GM10847 (cell line): ENCODE data around the gene ZNF778.

Source experiments
- POLR2A ChIP-seq: IDR thresholded peaks from 2 replicates; pipeline ENCODE4 v1.6.1; 2011; ENCODE audit not compliant: insufficient read length; ENCODE audit errors: extremely low read depth

Gene ZNF778

DNA sequence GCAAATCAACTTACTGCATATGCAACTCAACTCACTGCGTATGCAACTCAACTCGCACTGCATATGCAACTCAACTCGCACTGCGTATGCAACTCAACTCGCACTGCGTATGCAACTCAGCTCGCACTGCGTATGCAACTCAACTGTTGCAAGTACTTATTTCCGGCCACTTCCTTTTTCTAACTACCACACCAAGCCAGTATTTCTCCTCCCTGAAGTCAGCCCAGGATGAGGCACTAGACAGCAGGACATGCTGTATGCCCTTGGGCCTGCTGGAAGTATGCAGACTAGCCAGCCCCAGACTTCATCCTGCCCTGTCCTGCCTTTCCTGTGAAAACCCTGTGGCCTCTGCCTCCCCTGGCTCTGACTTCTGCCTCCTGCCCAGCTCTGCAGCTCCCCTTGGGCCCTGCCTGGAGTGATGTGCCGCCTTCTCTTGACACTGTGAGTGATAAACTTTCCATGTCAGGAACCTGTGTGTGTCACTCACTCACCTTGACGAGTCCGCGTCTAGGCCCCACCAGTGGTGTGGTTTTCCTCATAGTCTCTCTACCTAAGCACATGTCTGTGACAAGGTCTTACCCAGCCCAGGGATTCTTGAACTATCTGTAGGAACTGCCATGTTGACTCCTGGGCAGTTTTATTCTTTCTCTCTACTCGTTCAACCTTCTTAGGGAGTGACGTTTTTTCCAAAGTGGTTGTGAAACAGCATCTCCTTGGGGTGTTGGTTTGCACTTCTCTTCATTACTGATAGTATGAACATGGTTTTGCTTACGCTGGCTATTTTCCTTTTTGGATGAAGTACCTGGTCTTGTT, 16.4 kb downstream of the ZNF778 start:
- no peak for TF ChIP-seq POLR2A

DNA sequence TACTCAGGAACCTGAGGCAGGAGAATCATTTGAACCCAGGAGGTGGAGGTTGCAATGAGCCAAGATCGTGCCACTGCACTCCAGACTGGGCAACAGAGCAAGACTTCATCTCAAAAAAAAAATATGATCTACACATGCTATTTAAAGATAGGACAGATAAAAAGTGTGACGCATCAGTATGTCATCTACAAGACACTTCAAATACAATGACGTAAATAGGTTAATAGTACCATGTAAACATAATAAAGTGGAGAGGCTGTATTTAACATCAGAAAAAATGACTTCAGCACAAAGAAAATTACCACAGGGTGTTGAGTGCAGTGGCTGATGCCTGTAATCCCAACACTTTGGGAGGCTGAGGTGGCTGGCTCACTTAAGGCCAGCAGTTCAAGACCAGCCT, 20.2 kb downstream of the ZNF778 start:
- TF ChIP-seq POLR2A = no peak

DNA sequence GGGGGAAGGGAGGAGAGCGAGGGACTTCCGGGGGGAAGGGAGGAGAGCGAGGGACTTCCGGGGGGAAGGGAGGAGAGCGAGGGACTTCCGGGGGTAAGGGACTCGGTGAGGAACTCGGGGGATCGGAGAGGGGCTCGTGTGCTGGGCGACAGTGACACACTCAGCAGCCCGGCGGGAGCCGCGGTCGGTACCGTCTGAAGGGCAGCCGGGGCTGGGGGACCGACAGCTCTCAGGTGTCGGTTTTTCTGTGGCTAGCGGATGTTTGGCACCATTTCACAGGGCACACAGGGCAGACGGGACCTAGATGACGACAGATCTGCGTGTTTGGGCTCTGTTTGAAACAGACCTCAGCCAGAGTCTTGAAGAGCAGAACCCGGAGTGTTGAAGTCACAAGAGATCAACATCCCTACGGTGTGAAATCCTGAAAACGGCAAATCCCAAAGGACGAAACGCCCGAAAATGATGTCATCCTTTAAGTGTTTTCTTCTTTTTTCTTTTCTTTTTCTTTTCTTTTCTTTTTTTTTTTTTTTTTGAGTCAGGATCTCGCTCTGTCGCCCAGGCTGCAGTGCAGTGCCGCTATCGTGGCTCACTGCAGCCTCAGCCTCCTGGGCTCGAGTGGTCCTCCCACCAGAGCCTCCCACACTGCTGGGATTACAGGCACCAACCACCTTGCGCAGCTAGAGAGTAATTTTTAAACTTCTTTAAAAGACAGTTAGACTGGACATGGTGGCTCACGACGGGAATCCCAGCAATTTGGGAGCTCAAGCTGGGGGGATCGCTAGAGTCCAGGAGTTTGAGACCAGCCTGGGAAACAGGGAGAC, 23.9 kb downstream of the ZNF778 start:
- TF ChIP-seq POLR2A = peak; percentile 92

DNA sequence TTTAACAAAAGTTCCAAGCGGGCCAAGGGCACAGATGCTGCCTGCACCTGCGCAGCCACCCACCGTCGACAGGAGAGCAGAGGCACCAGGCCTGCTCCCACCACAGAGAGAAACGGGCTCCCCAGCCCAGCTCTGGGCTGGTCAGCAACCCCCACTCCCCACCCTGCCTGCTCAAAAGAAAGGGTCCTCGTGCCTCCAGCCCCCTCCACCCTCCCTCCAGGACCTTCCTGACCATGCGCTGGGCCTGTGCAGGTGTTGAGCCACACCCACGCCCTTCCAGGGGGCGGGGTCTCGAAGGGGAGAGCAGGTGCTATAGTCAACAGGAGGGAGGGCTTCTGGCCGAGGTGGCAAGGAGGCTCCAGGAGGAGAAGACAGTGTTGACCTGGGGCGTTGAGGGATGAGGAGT, 25.3 kb downstream of the ZNF778 start:
- no peak for TF ChIP-seq POLR2A

DNA sequence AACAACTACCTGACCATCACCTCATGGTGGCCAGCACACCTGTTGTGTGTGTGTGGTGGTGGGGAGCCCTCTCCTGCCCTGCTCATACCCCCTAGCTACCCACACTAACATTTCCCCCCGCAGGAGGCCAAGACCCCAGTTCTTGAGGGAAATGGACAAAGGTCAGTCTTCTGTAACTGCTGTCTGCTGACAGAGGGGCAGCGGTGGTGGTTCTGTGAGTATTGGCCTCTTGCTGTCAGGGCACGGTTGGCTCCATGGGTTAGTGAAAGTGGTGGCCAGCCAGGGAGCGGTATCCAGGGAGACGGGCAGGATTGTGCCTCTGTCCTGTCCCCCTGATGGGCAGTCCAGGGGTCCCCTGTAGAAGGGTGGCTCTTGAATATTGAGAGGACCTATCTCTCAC, 26.2 kb downstream of the ZNF778 start:
- TF ChIP-seq POLR2A = no peak

DNA sequence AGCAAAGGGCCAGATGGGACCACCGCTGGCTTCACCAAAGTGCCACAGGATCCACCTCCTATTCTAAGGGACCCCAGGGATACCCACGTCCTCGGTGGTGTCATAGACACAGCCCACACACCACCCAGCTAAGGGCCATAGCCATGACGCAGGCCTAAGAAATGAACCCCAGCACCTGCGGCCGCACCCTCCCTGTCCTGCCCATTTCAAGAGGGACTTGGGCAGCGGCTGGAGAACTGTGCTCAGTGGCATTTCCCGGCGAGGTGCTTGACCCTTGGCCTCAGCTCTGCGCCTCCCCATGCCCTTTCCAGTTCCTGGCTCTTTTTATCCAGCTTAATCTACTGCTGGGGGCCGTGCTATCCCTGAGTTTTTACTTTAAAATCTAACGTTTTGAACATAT, 27.3 kb downstream of the ZNF778 start:
- TF ChIP-seq POLR2A = no peak

DNA sequence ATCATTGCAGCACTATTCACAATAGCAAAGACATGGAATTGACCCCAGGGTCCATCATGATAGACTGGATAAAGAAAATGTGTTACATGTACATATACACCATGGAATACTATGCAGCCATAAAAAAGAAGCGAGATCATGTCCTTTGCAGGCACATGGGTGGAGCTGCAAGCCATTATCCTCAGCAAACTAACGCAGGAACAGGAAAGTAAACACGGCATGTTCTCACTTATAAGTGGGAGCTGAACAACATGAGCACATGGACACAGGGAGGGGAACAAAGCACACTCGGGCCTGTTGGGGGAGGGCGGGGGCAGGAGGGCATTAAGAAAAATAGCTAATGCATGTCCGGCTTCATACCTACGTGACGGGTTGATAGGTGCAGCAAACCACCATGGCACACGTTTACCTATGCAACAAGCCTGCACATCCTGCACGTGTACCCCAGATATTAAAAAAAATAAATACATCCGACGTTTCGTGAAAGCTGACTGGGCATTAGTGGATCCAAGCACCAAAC, 28.9 kb downstream of the ZNF778 start:
- no peak for TF ChIP-seq POLR2A

DNA sequence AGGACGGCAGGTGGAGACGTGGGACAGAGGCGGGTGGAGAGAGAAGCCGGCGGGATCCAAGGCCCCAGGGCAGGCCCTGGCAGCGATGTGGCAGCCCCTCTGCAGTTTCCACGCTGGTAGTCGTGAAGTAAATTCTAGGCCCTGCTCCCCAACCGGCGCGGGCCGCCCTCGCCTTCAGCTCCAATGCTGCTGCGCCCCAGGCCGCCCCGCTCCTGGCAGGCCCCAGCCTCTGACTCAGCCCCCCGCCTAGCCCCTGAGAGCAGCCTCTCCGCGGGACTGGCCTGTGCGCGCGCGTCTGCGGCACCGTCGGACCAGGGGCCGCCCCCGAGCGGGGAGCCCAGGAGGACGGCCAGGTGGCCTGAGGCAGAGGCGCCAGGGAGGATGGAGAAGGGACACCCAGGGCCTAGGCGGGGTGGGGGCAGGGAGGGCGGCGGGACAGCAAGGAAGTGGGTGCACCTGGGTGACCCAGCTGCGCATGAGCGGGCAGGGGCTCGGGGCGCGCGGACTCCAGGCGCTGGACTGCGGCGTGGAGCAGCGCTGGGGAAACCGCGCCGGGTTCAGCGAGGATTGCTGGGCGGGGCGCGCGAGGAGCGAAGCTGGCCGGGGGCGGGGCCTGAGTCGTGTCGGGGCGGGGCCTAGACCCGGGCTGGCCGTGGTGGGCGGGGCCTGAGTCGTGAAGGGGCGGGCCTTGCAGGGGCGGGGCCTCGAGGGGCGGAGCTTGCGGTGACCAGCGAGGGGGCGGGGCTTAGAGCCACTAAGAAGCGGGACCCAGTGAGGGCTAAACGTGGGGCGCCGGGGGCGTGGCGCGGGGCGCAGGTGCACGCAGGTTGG, 29.6 kb downstream of the ZNF778 start:
- no peak for TF ChIP-seq POLR2A

DNA sequence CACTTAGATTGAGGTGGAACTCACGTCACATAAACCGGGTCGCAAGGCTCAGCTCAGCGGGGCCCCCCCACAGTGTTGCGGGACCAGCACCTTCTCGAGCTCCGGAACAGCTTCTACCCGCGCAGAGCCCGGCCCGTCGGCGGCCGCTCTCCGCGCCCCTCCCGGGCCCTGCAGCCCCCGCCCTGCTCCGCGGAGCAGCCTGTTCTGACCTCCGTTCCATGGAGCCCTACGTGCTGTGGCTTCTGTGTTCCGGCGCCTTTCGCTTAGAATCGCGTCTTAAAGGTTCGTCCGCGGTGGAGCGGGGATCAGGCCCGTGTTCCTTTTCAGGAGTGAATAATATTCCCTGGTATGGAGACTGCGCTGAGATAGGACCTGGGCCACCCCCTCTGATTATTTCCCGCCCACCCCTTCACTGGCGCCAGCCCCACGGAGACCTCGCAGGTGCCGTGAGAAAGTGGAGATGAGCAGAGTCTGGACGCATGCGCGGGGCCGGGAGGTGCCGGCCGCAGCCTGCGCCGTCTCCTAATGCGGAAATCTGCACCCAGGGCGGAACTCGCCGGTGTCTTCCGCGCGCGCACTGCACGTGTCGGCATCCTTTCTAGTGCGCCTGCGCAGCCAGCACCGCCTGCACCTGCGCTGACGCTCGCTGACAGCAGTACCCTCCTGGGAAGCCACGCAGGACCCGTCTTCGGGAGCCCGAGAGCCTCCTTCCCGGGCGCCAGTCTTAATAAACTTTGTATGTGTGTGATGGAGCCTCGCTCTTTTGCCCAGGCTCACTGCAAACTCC, 30.9 kb downstream of the ZNF778 start:
- no peak for TF ChIP-seq POLR2A

DNA sequence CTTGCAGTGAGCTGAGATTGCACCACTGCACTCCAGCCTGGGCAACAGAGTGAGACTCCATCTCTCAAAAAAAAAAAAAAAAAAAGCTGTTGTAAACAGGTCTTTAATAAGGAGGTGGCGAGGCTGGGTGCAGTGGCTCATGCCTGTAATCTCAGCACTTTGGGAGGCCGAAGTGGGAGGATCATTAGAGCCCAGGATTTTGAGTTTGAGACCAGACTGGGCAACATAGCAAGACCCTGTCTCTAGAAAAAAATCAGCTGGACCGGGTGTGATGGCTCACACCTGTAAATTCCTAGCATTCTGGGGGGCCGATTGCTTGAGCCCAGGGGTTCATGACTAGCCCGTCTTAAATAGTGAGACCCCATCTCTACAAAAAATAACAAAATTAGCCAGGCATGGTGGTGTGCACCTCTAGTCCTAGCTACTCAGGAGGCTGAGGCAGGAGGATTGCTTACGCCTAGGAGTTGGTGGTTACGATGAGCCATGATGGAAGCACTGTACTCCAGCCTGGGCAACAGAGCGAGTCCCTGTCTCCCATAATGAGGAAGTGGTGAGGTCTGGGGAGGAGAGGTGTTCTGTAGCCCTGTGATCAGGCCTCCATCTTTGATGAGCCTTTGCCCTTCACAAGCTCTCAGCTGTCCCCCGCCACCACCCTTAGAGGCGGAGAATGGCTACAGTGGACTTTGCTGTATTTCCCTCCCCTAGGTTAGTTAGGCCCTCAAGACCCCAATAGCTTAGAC, 36.2 kb downstream of the ZNF778 start:
- TF ChIP-seq POLR2A = no peak

DNA sequence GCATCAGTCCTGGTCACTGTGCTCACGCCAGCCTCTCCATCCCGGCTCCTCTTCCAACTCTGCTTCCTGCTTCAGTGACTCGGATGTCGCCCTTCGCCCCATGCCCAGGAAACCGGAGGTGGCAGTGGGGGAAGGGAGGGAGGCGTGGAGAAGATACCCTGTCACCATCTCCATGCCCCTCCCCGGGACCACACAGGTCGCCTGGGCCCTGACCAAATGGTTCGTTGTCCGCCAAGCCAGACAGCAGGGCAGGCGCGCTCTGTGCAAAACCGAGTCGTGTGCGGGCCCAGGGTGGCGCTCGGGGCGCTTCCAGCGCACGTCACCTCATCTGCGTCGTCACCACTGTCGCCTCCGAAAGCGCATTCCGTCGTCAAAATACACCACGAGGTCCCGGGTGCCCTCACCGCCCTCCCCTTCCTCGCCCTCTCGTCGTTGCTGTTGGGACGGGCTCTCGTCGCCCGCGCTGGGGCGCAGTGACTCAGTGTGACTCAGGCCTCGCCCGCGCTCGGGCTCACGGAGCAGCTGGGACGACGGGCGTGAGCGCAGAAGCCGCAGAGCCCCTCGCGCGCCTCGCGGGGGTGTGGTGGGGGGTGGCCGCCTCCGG, 39.2 kb downstream of the ZNF778 start:
- no peak for TF ChIP-seq POLR2A

DNA sequence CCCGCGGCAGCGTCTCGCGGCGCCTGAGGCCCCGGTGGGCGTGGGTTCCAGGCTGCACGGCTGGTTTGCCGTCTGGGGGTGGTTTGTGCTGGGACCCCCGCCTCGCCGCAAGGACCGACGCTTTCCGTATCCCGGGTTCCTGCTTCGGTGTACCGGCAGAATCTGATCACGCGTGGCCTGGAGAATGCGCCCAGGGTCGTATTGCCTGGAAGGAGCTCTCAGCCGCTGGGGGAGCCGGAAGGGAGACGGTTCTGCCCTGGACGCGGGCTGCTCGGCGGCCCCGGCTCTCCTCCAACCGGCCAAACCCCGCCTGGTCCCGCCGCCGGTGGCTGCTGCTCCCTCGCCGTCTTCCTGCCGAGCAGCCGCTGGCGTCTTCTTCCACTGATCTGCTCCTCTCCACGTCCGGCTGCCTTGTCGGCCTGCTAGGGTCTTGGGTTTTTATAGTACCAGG, 39.8 kb downstream of the ZNF778 start:
- TF ChIP-seq POLR2A = no peak

DNA sequence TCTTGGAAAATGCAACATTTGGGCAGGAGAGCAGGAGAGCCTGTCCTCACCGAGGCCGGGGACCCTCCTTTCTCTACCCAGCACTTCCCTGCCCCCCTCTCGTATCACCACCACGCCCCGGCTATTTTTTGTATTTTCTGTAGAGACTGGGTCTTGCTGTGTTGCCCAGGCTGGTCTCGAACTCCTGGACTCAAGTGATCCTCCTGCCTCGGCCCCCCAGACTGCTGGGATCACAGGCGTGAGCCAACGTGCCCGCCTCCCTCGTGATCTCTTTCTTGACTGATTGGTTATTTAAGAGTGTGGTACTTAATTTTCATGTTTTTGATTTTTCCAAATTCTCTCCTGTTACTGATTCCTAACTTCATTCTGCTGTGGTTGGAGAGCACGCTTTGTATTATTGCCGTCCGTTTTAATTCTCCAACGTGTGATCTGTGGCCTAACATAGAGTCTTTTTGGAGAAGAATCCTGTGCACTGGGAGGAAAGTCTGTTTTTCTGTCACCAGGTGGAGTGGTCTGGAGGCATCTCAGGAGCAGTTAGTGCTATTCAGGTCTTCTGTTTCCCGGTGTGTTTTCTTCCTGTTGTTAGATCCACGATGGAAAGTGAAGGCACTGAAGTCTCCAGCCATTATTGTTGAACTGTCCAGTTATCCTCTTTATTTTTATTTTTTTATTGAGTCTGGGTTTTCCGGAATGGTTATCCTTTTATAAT, 40.4 kb downstream of the ZNF778 start:
- TF ChIP-seq POLR2A = no peak
